H1 (cell line): Measurements from ENCODE around the gene C14orf119. TPM values are rescaled to one million over a fixed set of nuclear protein-coding genes. Genes with fewer than 3 reads are reported as not detected.

Experiments
- BCL11A ChIP-seq, 2 experiments: IDR thresholded peaks; one replicate each; pipeline ENCODE4 v1.6.1; 2011; ENCODE audit warnings: low read depth in 2 of 2, low read length in 2 of 2, mild to moderate bottlenecking in 2 of 2
- TCF12 ChIP-seq: IDR thresholded peaks from 2 replicates; pipeline ENCODE4 v1.6.1; 2011; ENCODE audit warnings: low read depth, mild to moderate bottlenecking, low read length
- polyA plus RNA-seq, 7 experiments: library from polyadenylated mRNA; depleted of rRNA in 3 of 7; stranded (reverse) in 5 of 7; unstranded in 2 of 7; fragments of >200 nt in 5 of 7; fragments of 200-250 nt in 2 of 7; gene quantifications; 1 replicate in 5 of 7; 2 replicates in 1 of 7; 4 replicates in 1 of 7; pipeline versions ENCODE4 v1.2.1 to v1.2.3, GENCODE V29; 2011 to 2013; ENCODE audit warnings: missing spikeins in 2 of 7, mixed read lengths in 2 of 7
- total RNA-seq: library from RNA; stranded (reverse); fragmentation: NEBNext Ultra II Directional; extraction: Animal tissue kit (Norgen Biotek cat#: 25700); gene quantifications from 2 replicates; pipeline ENCODE4 v1.2.1, GENCODE V29; 2021

C14orf119 gene
- total and polyA plus RNA-seq, 2 of the 8 experiments (the other 6 are each of a cell fraction or from before 2014, with no cell fraction given) = 78.1 to 94.0 TPM

DNA sequence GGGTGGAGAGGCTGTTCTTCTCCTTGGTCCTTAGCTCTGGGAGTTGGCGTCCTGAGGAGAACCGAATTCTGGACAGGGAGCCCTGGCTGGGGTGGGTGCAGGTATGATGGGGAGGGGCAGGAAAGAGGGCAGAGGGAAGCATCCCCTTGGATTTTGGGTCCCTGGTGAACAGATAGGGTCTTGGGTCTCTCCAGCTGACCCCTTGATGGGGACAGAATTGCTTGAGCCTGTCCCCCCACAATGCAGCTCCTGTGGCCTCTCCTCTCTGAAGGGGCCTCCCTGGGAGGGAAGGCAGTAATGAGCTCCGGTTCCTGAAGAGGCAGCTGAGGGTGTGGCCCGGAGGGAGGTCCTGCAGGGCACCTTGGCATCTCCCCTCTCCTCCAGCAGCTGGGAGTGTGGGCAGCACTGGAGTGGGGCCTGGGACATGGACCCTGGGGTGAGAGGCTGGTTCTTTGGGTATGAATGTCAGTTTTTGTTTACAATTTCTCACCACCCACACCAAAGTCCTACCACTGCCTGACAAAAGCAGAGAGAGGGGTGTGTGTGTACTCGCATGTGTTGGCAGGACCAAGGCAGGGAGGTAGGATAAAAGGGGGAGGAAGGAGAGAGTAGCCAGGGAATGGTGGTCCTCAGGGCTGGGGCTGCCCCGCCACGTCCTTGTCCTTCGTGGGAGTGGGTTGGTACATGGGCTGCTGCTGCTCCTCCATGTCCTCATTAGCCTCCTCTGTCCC lies 31.4 kb downstream of the C14orf119 start (continued):
- no peak for TF ChIP-seq TCF12
- TF ChIP-seq BCL11A (IDR thresholded peaks at IDR 0.05; ENCODE audit: low read depth in 2 of 2, low read length in 2 of 2) = no peak
- TF ChIP-seq, all 59 proteins: peak for 0
